ENCODE data around the gene LHFPL6. TPM values are rescaled to one million over a fixed set of nuclear protein-coding genes. Genes with fewer than 3 reads are reported as not detected.

The LHFPL6 gene
- total RNA-seq, 1 donor from 2014 or later = 54.8 TPM

GRCh38 chr13:39587939-39588338 is 15.1 kb downstream of the LHFPL6 start:
- H3K4me3 ChIP-seq = no peak overlapping the region
- no peaks in the 10 kb centered on the region for H3K36me3 ChIP-seq
- TF ChIP-seq CTCF (IDR thresholded peaks at IDR 0.05) (no peak), POLR2A (IDR thresholded peaks at IDR 0.05) (no peak), POLR2AphosphoS5 (IDR thresholded peaks at IDR 0.05; ENCODE audit: insufficient read depth in 1 of 2, low read depth in 1 of 2) (no peak)
- H3K4me1 ChIP-seq = peaks cover 32% of the 10 kb centered on the region
- H3K27ac ChIP-seq = no peak overlapping the region
- no peak for DNase-seq (ENCODE audit: extremely low spot score in 2 of 2)
- no peaks in the 10 kb centered on the region for H3K9me3 ChIP-seq
- no peaks in the 10 kb centered on the region for H3K27me3 ChIP-seq
- intact Hi-C loops (cut with DNase I) = no loop called here

GRCh38 chr13:39586958-39587605 is 15.9 kb downstream of the LHFPL6 start:
- H3K9me3 ChIP-seq = no peaks in the 10 kb centered on the region
- TF ChIP-seq CTCF (IDR thresholded peaks at IDR 0.05) = no peak
- no peak for TF ChIP-seq POLR2A (IDR thresholded peaks at IDR 0.05)
- TF ChIP-seq POLR2AphosphoS5 (IDR thresholded peaks at IDR 0.05; ENCODE audit: insufficient read depth in 1 of 2, low read depth in 1 of 2) = no peak
- H3K27me3 ChIP-seq = no peaks in the 10 kb centered on the region
- H3K4me1 ChIP-seq = peaks cover 32% of the 10 kb centered on the region
- no peak overlapping the region for H3K4me3 ChIP-seq
- intact Hi-C loops (cut with DNase I) = no loop called here
- H3K27ac ChIP-seq = no peak overlapping the region
- DNase-seq (ENCODE audit: extremely low spot score in 2 of 2) = no peak
- no peaks in the 10 kb centered on the region for H3K36me3 ChIP-seq

- intact Hi-C loops (cut with DNase I) = no loop called here
These were observed 16.8 kb downstream of the LHFPL6 start for GRCh38 chr13:39586151-39586550.

GRCh38 chr13:39585219-39585618 is 17.8 kb downstream of the LHFPL6 start:
- intact Hi-C loops (cut with DNase I) = no loop called here
- no peaks in the 10 kb centered on the region for H3K27me3 ChIP-seq

More at GRCh38 chr13:39586151-39586550, 16.8 kb downstream of the LHFPL6 start:
- DNase-seq (ENCODE audit: extremely low spot score in 2 of 2) = no peak
- peaks cover 33% of the 10 kb centered on the region for H3K4me1 ChIP-seq
- no peaks in the 10 kb centered on the region for H3K27me3 ChIP-seq
- H3K36me3 ChIP-seq = no peaks in the 10 kb centered on the region
- TF ChIP-seq CTCF (IDR thresholded peaks at IDR 0.05) (no peak), POLR2A (IDR thresholded peaks at IDR 0.05) (no peak), POLR2AphosphoS5 (IDR thresholded peaks at IDR 0.05; ENCODE audit: insufficient read depth in 1 of 2, low read depth in 1 of 2) (no peak)
- no peaks in the 10 kb centered on the region for H3K9me3 ChIP-seq
- no peak overlapping the region for H3K27ac ChIP-seq
- H3K4me3 ChIP-seq = no peak overlapping the region

More at GRCh38 chr13:39585219-39585618, 17.8 kb downstream of the LHFPL6 start:
- H3K9me3 ChIP-seq = no peaks in the 10 kb centered on the region
- no peak overlapping the region for H3K27ac ChIP-seq
- no peaks in the 10 kb centered on the region for H3K36me3 ChIP-seq
- H3K4me3 ChIP-seq = no peak overlapping the region
- DNase-seq (ENCODE audit: extremely low spot score in 2 of 2) = no peak
- H3K4me1 ChIP-seq = peaks cover 41% of the 10 kb centered on the region
- TF ChIP-seq POLR2AphosphoS5 (IDR thresholded peaks at IDR 0.05; ENCODE audit: insufficient read depth in 1 of 2, low read depth in 1 of 2) (no peak), POLR2A (IDR thresholded peaks at IDR 0.05) (no peak), CTCF (IDR thresholded peaks at IDR 0.05) (no peak)

Data from vagina (tissue), 2 donors.